Measurements from ENCODE around the gene DDR2.

DDR2 gene

DNA sequence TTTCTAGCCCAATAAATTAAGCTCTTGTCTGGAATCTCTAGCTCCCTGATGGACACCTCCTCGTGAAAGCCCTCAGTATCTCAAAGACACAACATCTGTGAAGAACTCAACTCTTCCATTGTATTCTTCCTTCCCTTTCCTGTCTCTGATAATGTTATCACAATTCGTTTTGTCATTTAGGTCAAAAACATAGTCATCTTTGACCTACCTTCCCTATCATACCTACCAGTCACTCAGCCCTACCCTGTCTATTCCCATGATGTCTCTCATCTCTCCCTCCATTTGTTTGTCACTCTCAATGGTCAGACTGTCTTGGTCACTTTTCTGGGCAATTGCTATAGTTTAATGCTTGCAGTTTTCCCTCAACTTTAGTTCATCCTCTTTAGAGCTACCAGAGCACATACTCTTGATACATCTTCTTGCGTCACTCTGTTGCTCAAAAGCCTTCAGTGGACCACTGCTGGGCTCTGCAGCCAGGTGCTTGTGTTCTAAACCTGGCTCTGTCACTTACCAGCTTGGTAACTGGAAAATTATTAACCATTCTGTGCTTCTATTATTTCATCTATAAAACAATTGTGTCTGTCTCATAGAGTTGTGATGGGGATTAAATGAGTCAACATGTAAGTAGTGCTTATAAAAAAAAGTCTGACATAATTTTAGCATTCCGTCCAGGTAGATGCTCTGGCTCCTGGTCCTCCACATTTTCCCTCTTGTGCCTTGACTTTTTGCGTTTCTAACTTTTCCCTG lies 39.6 kb downstream of the DDR2 start:
- DNase-seq (ENCODE audit: low read depth in 2 of 2) = no peak

DNA sequence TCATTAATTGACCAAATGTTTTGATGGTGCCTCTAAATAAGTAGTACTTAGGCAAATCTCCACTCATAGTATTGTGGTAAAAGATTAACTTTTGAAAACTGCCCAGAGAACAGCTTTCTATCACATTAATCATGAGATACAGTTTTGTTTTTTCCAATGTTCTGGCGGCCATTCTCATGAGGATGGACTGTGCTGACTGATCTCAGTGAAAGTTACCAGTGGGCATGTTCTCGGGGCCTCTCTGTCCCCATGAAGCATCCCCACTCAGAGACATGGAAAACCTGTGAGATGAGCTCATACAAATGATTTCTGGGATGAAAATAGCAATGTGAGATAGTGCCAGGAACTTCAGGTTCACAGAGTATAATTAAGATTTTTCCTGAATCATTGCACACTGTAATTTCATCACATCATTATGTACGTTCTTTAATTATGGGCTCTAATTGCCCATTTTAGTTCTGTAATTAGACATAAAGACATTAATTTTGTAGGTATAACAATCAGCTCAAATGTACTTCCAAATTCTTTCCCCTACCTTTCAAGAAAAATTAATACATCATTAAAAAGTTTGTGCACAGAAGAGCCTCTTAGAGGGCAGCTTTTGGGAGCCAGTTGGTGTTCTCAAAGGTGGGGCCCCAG lies 40.5 kb downstream of the DDR2 start:
- DNase-seq (ENCODE audit: low read depth in 2 of 2) = no peak

DNA sequence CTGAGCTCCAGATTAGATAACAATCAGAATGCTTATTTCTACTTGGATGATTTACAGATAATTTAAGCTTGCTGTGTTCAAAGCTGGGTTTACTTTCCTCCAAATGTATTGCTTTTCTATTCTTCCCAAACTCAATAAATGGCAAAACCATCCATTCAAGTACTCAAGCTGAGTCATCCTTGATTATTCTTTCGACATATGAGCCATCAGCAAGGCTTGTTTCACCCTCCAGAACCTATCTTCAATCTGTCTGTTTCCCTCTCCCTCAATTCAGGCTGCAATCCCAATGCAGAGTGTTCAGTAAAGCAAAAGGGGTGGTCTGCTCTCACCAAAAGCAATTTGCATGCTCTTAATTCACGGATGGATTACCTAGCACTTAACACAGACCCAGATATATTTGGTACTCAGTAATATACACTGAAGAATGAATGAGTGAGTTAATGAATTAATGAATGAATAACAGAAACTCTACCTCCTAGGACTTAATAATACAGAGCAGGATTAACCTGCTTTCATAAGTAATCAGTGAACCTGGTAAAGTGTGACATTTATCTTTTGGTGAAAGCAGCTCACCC lies 41.9 kb downstream of the DDR2 start:
- no peak for DNase-seq (ENCODE audit: low read depth in 2 of 2)

GRCh38 chr1:162676087-162676486 lies 43.8 kb downstream of the DDR2 start:
- DNase-seq (ENCODE audit: low read depth in 2 of 2) = no peak

GRCh38 chr1:162676750-162677149 lies 44.5 kb downstream of the DDR2 start:
- DNase-seq (ENCODE audit: low read depth in 2 of 2) = no peak

DNA sequence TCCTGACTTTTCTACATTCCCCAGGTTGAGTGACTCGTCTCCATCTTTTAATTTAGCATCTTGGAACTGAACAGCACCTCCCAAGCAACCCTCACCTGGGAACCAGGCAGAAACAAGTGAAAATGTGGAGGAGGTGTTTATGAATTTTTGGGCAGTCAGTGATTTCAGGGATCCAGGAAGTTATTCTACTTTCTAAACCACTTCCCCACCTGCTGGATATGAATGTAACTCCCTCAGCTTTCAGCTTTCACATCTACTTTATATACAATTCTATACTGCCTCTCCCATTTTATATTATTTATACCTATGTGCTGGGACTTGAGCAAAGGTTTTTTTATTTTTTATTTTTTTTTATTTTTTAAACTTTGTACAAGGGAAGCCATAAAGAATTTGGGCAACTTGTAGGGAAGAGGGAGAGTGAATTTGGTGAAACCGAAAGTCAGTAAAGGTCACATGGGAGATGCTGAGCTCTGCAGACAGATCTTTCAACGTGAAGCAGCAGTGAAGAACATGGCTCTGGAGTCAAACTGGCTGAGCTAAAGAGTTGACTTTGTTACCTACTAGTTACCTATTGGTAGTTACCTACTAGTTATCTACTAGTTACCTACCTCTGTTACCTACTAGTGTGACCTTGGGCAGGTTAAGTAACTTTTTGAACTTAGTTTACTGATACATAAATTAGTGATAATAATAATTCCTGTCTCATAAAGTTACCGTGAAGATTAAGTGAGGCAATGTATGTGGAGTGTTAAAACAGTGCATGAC lies 45.5 kb downstream of the DDR2 start:
- no peak for DNase-seq (ENCODE audit: low read depth in 2 of 2)

GRCh38 chr1:162678439-162678838 lies 46.2 kb downstream of the DDR2 start:
- DNase-seq (ENCODE audit: low read depth in 2 of 2) = no peak

DNA sequence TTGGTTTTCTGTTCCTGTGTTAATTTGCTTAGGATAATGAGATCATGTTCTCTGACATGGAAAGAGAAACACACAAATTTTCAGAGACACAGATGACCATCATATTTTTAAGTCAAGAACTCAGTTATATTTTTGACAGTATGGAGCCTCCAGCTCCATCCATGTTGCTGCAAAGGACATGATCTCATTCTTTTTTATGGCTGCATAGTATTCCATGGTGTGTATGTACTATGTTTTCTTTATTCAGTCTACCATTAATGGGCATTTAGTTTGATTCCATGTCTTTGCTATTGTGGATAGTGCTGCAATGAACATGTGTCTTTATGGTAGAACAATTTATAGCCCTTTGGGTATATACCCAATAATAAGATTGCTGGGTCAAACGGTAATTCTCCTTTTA lies 47.0 kb downstream of the DDR2 start:
- no peak for DNase-seq (ENCODE audit: low read depth in 2 of 2)

- DNase-seq (ENCODE audit: low read depth in 2 of 2) = no peak
Observed at GRCh38 chr1:162680419-162681121, 48.3 kb downstream of the DDR2 start.

DNA sequence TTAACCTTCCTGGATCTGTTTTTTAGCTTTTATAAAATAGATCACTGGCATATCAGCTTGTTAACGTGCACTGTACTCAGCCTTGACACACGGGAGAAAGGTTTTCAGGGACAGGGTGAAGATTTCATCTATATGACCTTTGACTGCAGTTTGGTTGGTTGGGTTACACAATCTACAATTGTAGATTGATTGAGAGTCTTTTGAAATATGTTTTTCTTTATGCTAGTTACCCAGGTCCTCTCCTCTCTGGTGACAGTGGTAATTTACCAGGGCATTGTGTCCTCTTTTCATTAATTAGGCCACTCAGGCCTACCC lies 48.8 kb downstream of the DDR2 start:
- no peak for DNase-seq (ENCODE audit: low read depth in 2 of 2)

DNA sequence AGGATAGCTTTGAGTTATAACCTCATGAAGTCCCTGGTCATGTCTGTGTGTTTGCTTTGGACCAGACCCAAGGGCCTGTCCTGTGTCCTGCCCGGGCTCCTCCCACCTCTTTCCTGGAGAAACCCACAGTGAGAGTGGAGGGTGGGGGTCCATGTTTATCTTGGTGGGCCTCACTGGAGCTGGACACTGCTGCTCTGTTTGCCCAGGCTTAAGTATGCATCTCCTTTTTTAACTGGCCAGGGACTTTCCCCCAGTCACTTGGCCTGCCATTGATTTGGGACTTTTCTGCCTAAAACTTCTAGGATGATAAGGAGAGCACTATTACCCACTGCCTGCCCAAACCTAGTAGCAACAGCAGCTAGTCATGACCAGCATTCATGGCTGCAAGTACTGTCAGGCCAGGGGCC lies 49.8 kb downstream of the DDR2 start:
- DNase-seq (ENCODE audit: low read depth in 2 of 2) = no peak

- no peak for DNase-seq (ENCODE audit: low read depth in 2 of 2)
Observed at GRCh38 chr1:162687870-162688269, 55.6 kb downstream of the DDR2 start.

- no peak for DNase-seq (ENCODE audit: low read depth in 2 of 2)
Observed at GRCh38 chr1:162688521-162688920, 56.3 kb downstream of the DDR2 start.

GRCh38 chr1:162688931-162689330 lies 56.7 kb downstream of the DDR2 start:
- DNase-seq (ENCODE audit: low read depth in 2 of 2) = no peak

DNA sequence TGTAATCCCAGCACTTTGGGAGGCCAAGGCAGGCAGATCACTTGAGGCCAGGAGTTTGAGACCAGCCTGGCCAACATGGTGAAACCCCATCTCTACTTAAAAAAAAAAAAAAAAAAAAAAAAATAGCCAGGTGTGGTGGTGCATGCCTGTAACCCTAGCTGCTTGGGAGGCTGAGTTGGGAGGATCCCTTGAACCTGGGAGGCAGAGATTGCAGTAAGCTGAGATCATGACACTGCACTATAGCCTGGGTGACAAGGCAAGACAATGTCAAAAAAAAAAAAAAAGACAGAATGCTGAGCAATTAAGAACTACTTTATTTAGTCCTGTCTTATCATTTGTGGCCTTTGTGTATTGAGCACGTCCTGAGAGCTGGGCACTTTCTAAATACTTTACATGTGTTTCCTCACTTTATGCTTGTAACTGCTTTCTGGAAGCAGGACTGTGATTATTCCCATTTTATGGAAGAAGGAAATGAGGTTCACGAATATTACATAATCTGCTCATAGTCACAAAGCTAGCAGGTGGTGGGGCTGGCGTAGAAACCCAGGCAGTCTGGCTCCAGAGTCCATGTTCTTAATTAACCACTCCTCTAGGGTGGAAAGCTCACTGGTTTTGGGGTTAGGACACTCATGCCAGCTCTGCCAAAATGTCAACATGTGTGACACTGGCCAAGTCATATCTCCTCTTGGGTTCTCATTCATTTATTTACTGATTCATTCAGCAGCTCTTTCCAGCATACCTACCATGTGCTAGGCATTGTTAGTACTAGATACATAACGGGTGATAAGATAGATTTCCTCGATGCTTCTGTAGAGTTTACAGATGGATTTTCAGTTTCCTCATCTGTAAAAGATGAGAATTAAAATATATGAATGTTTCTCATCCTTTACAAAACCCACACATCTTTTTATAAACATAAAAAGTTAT lies 57.7 kb downstream of the DDR2 start:
- DNase-seq (ENCODE audit: low read depth in 2 of 2) = no peak

DNA sequence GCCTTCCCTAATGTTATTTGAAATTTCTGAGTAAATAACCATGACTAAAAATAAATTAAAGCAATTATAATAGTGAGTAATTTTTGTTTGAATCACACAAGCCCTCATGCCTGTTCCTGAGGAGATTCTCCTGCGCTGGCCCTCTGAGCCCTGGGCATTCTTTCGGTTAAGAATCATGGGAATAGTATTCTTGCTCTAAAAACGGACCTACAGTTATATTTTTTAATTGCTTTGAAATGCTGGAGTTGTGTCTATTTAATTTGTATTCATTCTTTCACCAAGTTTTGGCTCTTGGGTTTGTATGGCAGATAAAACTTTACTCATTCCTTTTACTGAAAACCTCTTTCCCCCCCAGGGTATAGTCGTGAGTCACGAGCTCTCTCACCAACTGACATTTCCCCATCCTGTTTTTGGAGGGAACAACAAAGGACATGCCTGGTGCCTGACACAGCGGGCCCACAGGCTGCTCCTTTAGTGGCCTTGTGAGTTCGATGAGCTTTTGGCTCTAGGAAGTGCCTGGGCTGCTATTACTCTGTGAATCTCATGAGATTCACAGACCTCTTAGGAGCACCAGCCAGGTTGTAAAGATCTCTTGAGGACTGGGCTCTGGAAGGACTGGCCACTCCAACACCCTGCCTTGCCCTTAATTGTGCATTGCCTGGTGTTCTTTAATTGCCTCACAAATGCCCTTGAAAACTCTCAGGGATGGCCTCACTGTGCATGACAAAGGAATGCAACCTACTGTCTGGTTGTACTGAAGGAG lies 58.6 kb downstream of the DDR2 start:
- DNase-seq (ENCODE audit: low read depth in 2 of 2) = no peak

DNA sequence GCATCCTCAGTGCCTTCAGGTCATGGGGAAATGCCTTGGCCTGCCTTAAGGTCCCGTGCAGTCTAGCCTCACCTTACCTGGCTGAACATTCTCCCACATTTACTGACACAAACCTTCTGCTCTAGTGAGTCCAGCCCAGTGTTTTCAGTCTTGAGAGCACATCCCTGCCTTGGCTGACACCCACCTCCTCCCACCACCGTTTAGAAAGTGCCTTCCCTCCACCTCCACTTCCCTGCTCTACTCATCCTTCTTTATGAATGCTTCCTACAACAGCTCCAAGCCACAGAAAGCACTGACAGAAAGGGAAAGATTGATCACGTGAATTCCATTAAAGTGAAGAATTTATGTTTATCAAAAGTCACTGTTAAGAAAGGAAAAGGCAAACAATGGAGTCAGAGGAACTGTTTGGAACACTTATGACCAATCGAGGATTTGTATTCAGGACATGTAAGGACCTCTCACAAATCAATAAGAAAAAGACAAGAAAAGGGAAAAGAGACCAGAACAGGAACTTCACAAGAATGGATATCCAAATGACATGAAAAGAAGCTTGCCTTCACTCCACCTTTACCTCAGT lies 59.8 kb downstream of the DDR2 start:
- no peak for DNase-seq (ENCODE audit: low read depth in 2 of 2)

GRCh38 chr1:162694911-162695310 lies 62.6 kb downstream of the DDR2 start:
- DNase-seq (ENCODE audit: low read depth in 2 of 2) = no peak

GRCh38 chr1:162695687-162696086 lies 63.4 kb downstream of the DDR2 start:
- DNase-seq (ENCODE audit: low read depth in 2 of 2) = no peak

Data from stimulated activated CD4-positive, alpha-beta T cell treated with anti-CD3 and anti-CD28 coated beads, Interleukin-4, amount 100 ng/mL, for 48 hours (primary cell).